Measurements from ENCODE around the gene PFKL.
"Not testable (repeated sequence)": the region's sequence is repeated elsewhere in the genome, so short reads cannot be mapped to it uniquely, and the experiment has no call there.

DNA sequence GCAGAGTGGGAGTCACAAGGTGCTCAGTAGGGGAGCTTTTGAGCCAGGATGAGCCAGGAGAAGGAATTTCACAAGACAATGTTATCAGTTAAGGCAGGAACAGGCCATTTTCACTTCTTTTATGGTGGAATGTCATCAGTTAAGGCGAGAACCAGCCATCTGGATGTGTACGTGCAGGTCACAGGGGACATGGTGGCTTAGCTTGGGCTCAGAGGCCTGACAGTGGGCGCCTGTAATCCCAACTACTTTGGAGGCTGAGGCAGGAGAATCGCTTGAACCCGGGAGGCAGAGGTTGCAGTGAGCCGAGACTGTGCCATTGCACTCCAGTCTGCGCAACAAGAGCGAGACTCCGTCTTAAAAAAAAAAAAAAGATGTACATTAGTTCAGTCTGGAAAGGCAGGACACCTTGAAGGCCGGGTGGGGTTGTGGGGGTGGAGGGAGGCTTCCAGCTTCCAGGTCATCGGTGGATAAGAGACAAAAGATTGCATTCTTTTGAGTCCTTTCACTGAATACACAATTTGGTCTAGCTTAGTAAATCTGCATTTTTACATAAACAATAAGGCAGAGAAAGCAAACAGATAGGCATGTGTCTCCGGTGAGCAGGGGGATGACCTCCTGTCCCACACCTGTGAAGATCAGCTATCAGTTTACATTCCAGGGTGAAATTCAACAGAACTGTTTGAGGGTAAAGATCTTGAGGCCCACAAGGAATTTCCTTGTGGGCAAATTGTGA lies 42.0 kb downstream of the PFKL start:
- TF ChIP-seq POLR2A (IDR thresholded peaks at IDR 0.05), result not testable (repeated sequence)
- TF ChIP-seq, protein P1, sequence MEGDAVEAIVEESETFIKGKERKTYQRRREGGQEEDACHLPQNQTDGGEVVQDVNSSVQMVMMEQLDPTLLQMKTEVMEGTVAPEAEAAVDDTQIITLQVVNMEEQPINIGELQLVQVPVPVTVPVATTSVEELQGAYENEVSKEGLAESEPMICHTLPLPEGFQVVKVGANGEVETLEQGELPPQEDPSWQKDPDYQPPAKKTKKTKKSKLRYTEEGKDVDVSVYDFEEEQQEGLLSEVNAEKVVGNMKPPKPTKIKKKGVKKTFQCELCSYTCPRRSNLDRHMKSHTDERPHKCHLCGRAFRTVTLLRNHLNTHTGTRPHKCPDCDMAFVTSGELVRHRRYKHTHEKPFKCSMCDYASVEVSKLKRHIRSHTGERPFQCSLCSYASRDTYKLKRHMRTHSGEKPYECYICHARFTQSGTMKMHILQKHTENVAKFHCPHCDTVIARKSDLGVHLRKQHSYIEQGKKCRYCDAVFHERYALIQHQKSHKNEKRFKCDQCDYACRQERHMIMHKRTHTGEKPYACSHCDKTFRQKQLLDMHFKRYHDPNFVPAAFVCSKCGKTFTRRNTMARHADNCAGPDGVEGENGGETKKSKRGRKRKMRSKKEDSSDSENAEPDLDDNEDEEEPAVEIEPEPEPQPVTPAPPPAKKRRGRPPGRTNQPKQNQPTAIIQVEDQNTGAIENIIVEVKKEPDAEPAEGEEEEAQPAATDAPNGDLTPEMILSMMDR (IDR thresholded peaks at IDR 0.05), result not testable (repeated sequence)

All from thyroid gland (tissue), 4 donors.